NB4 (cell line): ENCODE measurements around the gene BRD7.

Experiments used
- DNase-seq: peaks from one replicate; pipeline ENCODE4 v3.0.0; 2010; ENCODE audit warnings: low read depth
- H3K4me3 ChIP-seq: one replicate; pipeline ENCODE4 v1.5.1; 2011; ENCODE audit warnings: mild to moderate bottlenecking, low read depth, low read length, moderate library complexity
- CTCF ChIP-seq: IDR thresholded peaks from one replicate; pipeline ENCODE4 v1.5.1; 2012; ENCODE audit warnings: low read depth, low read length
- MAX ChIP-seq: IDR thresholded peaks from 2 replicates; pipeline ENCODE4 v1.6.1; 2011; ENCODE audit warnings: low read depth, low read length
- MYC ChIP-seq: IDR thresholded peaks from 2 replicates; pipeline ENCODE4 v1.6.1; 2011; ENCODE audit warnings: low read depth, low read length
- POLR2A ChIP-seq: IDR thresholded peaks from 2 replicates; pipeline ENCODE4 v1.6.1; 2011; ENCODE audit warnings: mild to moderate bottlenecking; ENCODE audit not compliant: insufficient read length; ENCODE audit errors: extremely low read depth

BRD7 gene

GRCh38 chr16:50338371-50339231 is 30.2 kb downstream of the BRD7 start:
- DNase-seq, result no peak
- H3K4me3 ChIP-seq, result no peak overlapping the region
- TF ChIP-seq MAX (no peak), POLR2A (no peak), MYC (no peak)

- H3K4me3 ChIP-seq, result no peak overlapping the region
- TF ChIP-seq POLR2A (no peak), MYC (no peak), MAX (no peak), CTCF (no peak)
- no peak for DNase-seq
These were observed 31.9 kb downstream of the BRD7 start for GRCh38 chr16:50336884-50337283.

- no peak for DNase-seq
- TF ChIP-seq POLR2A, result no peak
- no peak for TF ChIP-seq MAX
- no peak for TF ChIP-seq CTCF
- no peak for TF ChIP-seq MYC
- no peak overlapping the region for H3K4me3 ChIP-seq
These were observed 33.4 kb downstream of the BRD7 start for GRCh38 chr16:50335196-50335958.

- no peak overlapping the region for H3K4me3 ChIP-seq
- no peak for DNase-seq
- no peak for TF ChIP-seq POLR2A
- no peak for TF ChIP-seq MAX
- no peak for TF ChIP-seq MYC
- no peak for TF ChIP-seq CTCF
These were observed 34.4 kb downstream of the BRD7 start for GRCh38 chr16:50334106-50334975.

- TF ChIP-seq CTCF (no peak), MYC (no peak), POLR2A (no peak), MAX (no peak)
- no peak for DNase-seq
- H3K4me3 ChIP-seq, result no peak overlapping the region
These were observed 36.2 kb downstream of the BRD7 start for GRCh38 chr16:50332599-50332998.
